Fibroblast of skin of left biceps (primary cell): Measurements from ENCODE around the gene CDYL2.
"Not testable (repeated sequence)": the region's sequence is repeated elsewhere in the genome, so short reads cannot be mapped to it uniquely, and the experiment has no call there.

Source experiments
- DNase-seq, 2 experiments: peaks; one replicate each; pipeline ENCODE4 v3.0.0-alpha.2; 2013; ENCODE audit warnings: low read depth in 2 of 2

Gene CDYL2

GRCh38 chr16:80807906-80808305, 3.5 kb upstream of the CDYL2 start:
- no peak for DNase-seq

- no peak for DNase-seq
Observed at GRCh38 chr16:80806927-80807340, 2.5 kb upstream of the CDYL2 start.

DNA sequence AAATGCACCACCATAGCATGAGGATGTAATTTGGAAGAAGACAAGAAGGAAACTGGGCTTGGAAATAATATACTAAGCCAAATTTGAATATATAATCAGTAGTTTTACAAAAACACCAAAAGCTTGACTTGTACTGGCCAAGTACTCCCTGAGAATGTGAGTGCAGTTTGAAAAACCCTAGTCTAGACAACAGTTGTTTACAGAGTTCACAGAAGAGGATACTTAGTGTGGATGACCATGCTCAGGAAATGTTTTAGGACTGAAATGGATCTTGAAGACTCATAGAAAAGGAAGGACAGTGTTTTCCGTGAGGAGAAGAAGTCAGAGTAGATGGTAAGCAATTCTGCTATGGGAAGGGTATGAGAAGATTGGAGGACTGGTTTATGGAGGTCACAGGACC, 1.9 kb upstream of the CDYL2 start:
- DNase-seq, result no peak

- peak; percentile 39 to 44 for DNase-seq
Observed at GRCh38 chr16:80804056-80804525, 307 bp downstream of the CDYL2 start.

DNA sequence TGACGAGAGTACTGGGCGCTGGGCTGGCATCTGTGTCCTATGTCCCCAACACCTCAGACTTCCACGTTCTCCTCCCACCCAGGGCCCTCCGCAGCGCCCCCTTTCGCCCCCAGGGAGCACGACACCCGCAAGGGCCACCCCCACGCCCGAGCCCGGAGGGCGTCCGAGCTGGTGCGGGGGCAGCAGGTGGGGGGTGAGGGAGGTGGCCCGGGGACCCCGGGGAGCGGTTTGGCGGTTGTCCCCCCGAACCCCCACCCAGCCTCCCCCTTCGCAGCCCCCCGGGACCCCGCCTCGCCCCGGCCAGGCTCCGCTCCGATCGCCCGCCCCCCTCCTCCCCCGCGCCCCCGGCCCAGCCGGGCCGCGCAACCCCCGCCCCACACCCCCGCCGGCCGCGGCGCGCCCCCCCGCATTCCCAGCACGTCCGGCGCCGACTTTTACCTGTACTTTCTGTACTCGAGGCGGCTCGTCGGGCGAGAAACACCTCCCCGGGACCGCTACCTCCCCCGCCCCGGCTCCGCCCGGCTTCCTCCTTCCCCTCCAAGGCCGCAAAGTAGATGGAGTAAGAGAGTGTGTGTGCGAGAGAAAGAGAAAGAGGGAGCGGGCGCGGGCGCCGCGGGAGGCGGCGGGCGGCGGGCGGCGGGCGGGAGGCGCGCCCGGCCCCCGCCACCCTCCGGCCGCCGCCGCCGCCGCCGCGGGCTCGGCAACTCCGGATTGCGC, 901 bp downstream of the CDYL2 start:
- no peak for DNase-seq

DNA sequence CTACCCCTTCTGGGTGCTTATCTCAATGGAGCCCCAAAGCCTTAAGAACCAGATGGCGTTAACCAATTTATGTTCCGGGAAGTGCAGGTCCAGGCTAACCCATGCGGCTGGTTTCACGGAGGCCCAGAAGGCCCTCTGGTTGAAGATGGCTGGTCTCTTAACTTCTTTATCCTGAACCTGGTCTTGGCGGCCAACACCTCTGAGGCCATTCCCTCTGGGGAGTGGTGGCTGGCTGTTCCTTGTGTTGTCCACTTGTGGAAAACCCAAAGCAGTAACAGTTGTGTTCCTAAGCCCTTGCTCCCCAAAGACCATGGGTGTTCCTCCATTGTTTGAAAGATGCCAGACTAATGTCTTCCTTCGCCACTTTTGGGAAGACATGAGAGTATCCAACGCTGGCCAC, 1.5 kb downstream of the CDYL2 start:
- no peak for DNase-seq

- no peak for DNase-seq
Observed at GRCh38 chr16:80802138-80802537, 2.3 kb downstream of the CDYL2 start.

GRCh38 chr16:80794071-80794470, 10.3 kb downstream of the CDYL2 start:
- no peak for DNase-seq

DNA sequence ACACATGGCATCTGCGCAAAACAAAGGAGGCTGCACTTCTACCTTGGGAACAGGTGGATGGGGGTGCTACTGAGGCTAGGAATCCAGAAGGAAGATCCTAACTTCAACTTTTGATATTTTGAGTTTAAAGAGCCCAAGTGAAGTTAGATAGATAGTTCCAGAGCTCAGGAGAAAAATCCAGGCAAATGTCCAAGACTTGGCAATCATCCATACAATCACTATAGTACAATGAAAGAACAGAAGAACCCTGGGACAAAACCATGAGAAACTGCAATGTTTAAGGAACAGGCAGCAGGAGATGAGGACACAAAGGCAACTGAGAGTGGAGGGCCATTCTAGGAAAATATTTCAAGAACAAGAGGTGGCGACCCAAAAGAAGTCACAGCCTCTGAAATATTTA, 12.4 kb downstream of the CDYL2 start:
- no peak for DNase-seq

- DNase-seq, result no peak
Observed at GRCh38 chr16:80791411-80791810, 13.0 kb downstream of the CDYL2 start.

DNA sequence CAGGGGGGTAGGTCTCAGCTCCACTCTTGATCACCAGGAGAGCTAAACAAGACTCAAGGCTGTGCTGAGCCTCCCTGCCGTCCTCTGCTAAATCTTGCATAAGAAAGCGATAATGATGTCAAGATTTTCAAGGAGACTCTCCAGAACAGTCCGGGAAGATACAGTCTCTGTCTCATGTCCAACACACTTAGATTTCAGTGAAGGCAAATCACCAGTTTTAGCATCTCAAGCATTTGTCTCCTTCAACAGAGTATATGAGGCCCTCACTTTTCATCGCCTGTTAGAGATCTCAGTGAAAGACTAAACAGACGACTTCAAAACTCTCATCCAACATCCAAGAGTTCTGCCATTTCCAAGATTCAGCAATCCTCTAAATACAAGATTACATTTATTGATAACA, 13.6 kb downstream of the CDYL2 start:
- DNase-seq, result no peak

GRCh38 chr16:80788027-80788426, 16.4 kb downstream of the CDYL2 start:
- DNase-seq, result no peak

GRCh38 chr16:80786561-80786960, 17.8 kb downstream of the CDYL2 start:
- not testable (repeated sequence) for DNase-seq

- DNase-seq, result no peak
Observed at GRCh38 chr16:80784951-80785350, 19.4 kb downstream of the CDYL2 start.

DNA sequence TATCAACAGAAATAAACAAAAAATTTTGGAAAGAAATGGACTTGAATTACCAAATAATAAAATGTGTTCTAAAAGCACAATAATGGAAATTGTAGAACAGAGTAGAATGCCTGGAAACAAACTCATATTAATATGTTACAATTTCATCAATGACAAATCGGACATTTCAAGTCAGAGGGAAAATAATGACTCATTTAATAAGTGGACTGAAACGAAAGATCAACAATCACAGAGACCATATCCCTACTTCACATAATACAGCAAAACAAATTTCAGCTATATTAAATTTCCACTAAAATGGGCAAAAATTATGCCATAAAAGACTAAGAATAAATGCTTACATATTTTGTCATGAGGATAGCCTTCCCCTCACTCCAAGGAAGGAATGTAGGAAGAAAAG, 25.7 kb downstream of the CDYL2 start:
- no peak for DNase-seq

GRCh38 chr16:80776856-80777255, 27.5 kb downstream of the CDYL2 start:
- no peak for DNase-seq

DNA sequence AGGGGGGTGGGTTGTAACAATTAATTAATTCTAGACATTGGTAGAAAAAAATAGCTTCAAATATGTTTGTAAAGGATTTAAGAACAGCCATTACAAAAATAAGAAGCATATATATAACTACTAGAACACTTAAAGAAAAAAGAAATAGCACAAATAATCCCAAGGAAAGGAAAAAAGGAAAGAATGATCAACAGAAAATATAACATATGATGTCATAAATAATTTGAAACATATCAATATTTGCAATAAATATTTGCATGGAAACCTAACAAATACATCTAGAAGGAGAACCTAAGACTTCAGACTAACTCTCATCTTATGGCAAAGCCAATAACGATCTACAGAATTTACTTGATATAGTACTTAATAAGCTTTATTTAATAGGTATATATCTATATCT, 28.9 kb downstream of the CDYL2 start:
- no peak for DNase-seq

DNA sequence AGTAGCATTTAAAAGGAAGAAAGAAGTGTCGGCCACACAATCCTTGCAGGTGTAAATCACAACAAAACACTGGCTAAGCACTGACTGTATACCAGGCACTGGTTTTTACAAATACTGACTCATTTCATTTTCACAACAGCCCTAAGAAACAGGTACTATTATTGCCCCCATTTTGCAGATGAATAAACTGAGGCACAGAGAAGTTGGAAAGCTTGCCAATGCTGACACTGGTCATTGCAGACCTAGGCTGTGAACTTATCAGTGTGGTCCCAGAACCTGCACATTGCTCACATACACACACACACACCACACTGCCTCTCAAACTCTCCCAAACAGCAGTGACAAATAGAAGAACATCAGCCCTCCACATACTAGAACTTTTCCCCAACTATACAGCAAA, 37.6 kb downstream of the CDYL2 start:
- no peak for DNase-seq

- DNase-seq, result no peak
Observed at GRCh38 chr16:80759419-80760162, 44.8 kb downstream of the CDYL2 start.

DNA sequence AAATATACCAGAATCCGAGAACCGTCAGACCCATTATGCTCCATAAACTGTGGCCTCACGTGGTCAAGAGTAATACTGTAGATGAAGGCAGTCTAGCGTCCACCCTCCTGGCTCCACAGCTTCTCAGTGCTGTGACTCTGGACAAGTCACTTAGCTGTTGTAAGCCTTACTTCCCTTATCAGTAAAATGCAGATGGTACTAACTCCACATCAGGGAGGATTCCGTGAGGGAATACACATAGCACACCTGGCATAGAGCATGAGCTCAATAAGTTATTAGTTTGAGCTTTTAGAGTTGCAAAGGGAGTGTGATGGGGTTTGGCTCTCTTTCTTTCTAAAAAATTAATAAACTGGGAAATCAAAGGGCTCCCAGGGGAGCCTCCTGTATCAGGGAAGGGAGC, 49.9 kb downstream of the CDYL2 start:
- DNase-seq, result no peak

DNA sequence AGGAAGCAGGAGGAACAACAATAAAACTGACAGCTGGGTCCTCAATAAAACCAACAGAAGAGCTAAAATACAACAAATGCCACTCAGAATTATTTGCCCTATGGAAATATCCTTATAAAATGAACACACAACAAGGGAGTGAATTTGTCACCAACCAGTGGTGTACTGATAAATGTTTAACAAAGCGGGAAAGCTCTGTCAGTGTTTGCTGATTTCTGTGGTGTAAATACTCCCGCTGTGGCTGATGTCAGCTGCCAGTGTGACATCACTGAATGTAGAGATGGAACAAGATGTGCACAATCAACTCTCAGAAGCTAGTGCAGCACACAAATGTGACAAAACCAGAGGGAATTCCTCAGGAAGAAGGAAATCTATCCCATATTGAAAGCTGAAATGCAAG, 51.9 kb downstream of the CDYL2 start:
- no peak for DNase-seq

DNA sequence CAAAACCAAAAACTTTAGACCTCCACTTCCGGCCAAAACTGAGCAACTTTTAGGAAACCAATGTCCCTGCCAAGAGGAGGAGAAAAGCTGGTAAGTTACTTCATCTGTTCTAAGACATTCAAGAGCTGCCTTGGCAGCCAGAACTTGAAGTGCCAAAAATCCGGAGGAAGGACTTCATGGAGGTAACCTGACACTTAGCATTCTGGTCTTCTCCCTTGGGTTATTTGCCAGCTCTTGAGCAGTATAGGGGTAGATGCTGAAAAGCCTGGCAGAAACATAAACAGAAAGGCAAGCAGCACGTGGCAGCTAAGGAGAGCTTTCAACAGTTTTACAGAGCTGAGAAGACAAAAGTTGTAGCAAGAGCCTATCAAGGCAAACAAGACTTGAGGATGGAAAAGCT, 53.2 kb downstream of the CDYL2 start:
- peak; percentile 10 to 20 for DNase-seq

DNA sequence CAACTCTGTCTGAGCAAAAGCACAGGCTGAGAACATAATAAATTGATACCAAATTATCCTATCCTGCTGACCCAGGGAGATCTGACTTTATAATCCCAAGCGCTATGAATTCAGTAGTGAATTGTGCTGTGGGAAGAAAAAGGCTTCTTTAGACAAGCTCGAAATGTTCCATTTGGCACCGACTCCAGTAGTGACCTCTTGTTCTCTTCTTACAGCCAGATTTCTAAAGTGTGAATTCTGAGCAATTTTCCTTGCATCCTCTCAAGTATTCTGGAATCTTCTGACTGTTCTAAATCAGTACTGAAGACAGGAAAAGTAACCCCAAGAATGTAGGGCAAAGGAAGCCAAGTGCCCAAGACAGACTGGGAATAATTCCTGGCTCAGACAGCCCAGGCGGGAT, 58.2 kb downstream of the CDYL2 start:
- no peak for DNase-seq
